GM03348 (cell line): ENCODE data around the gene MORC1.

ENCODE experiments used
- DNase-seq: peaks from one replicate; pipeline ENCODE4 v3.0.0; 2012; ENCODE audit warnings: low spot score

The MORC1 gene

GRCh38 chr3:108936924-108937689 is 180.8 kb downstream of the MORC1 start:
- DNase-seq, result no peak

- DNase-seq, result no peak
Observed at GRCh38 chr3:108931035-108931434, 186.9 kb downstream of the MORC1 start.

GRCh38 chr3:108918866-108919265 is 199.1 kb downstream of the MORC1 start:
- no peak for DNase-seq

GRCh38 chr3:108914774-108915641 is 202.9 kb downstream of the MORC1 start:
- peak; percentile 74 for DNase-seq

DNA sequence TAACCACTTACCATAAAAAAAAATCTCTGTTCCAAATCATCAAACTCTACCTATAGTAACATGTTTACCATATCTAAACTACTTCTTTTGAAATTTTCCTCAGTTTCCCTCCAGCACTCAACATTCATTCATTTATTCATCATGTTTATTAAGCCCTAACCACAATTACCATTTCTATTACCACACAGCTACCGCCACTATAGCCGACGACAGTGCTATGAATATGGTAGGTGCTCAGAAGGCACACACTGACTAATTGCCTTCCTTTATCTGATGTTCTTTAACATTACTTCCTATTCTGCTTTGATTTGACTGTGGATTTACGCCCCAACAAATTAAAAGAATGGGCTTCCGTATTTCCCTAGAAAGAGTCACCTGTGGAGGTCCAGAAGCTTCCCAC is 208.1 kb downstream of the MORC1 start:
- no peak for DNase-seq
